Loucy (cell line): ENCODE measurements around the gene TFDP1.

Experiments
- CTCF ChIP-seq: fragments of 200-600 bp; sonication (generic); conservative IDR thresholded peaks from 2 replicates; pipeline ENCODE4 v1.5.1; 2014; ENCODE audit warnings: mild to moderate bottlenecking, antibody characterized with exemption, low read length
- EZH2phosphoT487 ChIP-seq: fragments of 200-600 bp; IDR thresholded peaks from 2 replicates; pipeline ENCODE4 v1.6.1; 2018; ENCODE audit warnings: antibody characterized with exemption, mild to moderate bottlenecking, moderate library complexity, borderline replicate concordance

- TF ChIP-seq CTCF (no peak), EZH2phosphoT487 (no peak)
Measured at GRCh38 chr13:113612607-113613006, 28.1 kb downstream of the TFDP1 start.
